ENCODE results near the gene NCBP3. TPM values are rescaled to one million over a fixed set of nuclear protein-coding genes. Genes with fewer than 3 reads are reported as not detected.

Gene NCBP3
- total RNA-seq, 4 donors from 2014 or later: 9.5 to 15.2 (median 14.5) TPM

DNA sequence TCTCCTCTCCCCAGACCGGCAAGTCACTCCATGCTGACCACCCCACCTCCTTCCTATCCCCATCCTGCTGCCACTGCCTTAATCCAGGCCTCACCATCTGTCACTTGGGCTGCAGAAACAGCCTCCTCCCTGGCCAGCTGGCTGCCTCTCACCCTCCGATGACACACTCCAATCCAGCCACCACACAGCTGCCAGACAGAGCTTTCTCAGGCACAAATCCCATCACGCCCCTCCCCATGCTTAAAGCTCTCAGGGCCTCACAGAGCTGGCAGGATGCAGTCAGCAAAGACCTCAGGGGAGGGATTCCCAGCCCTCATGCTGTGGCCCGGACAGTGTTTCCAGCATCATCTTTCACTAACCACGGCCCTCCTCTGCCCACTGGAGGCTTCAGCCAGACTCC, 33.1 kb upstream of the NCBP3 start:
- TF ChIP-seq POLR2A (IDR thresholded peaks at IDR 0.05): no peak
- DNase-seq (peak in 1 of 2 donors; percentile 25), ATAC-seq (peak; percentile 63 to 64)
- Histone ChIP-seq H3K4me1 (peaks cover 11 to 18% of the 10 kb centered on the region in 2 donors), H3K9me3 (no peaks in the 10 kb centered on the region), H3K4me3 (no peak overlapping the region), H3K27me3 (no peaks in the 10 kb centered on the region), H3K27ac (peak overlapping the region in 3 of 4 donors; percentile 33 to 55 (median 40)), H3K36me3 (no peaks in the 10 kb centered on the region)
- in situ Hi-C loops (cut with MboI; ENCODE audit: low sequenced_read_pairs in 4 of 4): no loop called here
- intact Hi-C loops (cut with DNase I; ENCODE audit: low total_unique reads): no loop called here

- intact Hi-C loops (cut with DNase I; ENCODE audit: low total_unique reads) (no loop called here), in situ Hi-C loops (cut with MboI; ENCODE audit: low sequenced_read_pairs in 4 of 4) (no loop called here)
- H3K36me3 ChIP-seq: no peaks in the 10 kb centered on the region
- H3K4me3 ChIP-seq: no peak overlapping the region
- peak in 1 of 2 donors; percentile 61 for ATAC-seq
- peak overlapping the region in 1 of 4 donors; percentile 52 for H3K27ac ChIP-seq
- H3K9me3 ChIP-seq: no peaks in the 10 kb centered on the region
- no peak for DNase-seq
- peaks cover 11 to 18% of the 10 kb centered on the region in 2 donors for H3K4me1 ChIP-seq
- H3K27me3 ChIP-seq: no peaks in the 10 kb centered on the region
- no peak for TF ChIP-seq CTCF (IDR thresholded peaks at IDR 0.05 in 4 of 5, conservative IDR thresholded peaks at IDR 0.05 in 1 of 5)
Measured at GRCh38 chr17:3877220-3877619, 31.2 kb upstream of the NCBP3 start.

DNA sequence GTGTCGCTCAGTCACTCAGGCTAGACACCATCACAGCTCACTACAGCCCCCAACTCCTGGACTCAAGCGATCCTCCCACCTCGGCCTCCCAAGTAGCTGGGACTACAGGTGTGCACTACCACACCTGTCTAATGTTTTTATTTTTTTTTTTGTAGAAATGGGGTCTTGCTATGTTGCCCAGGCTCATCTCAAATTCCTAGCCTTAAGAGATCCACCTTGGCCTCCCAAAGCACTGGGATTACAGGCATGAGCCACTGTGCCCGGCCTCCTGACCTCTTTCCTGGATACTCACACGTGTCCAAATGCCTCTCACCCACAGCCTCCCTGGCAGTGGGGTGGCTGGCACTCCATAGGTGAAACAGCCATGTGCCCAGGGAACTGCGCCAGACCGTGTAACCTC, 29.3 kb upstream of the NCBP3 start:
- H3K4me1 ChIP-seq: peaks cover 11 to 18% of the 10 kb centered on the region in 2 donors
- no peak for DNase-seq
- intact Hi-C loops (cut with DNase I; ENCODE audit: low total_unique reads) (no loop called here), in situ Hi-C loops (cut with MboI; ENCODE audit: low sequenced_read_pairs in 4 of 4) (no loop called here)
- H3K9me3 ChIP-seq: no peaks in the 10 kb centered on the region
- no peak overlapping the region for H3K4me3 ChIP-seq
- no peak overlapping the region for H3K27ac ChIP-seq
- ATAC-seq: no peak
- H3K27me3 ChIP-seq: no peaks in the 10 kb centered on the region
- TF ChIP-seq CTCF (IDR thresholded peaks at IDR 0.05 in 4 of 5, conservative IDR thresholded peaks at IDR 0.05 in 1 of 5): no peak
- no peaks in the 10 kb centered on the region for H3K36me3 ChIP-seq

- intact Hi-C loops (cut with DNase I; ENCODE audit: low total_unique reads): no loop called here
- H3K4me1 ChIP-seq: peaks cover 10 to 11% of the 10 kb centered on the region in 2 donors
- H3K27me3 ChIP-seq: no peaks in the 10 kb centered on the region
- H3K9me3 ChIP-seq: no peaks in the 10 kb centered on the region
- ATAC-seq (no peak), DNase-seq (no peak)
- H3K27ac ChIP-seq: no peak overlapping the region
- H3K36me3 ChIP-seq: no peaks in the 10 kb centered on the region
- H3K4me3 ChIP-seq: no peak overlapping the region
- in situ Hi-C loops (cut with MboI; ENCODE audit: low sequenced_read_pairs in 4 of 4): no loop called here
- TF ChIP-seq POLR2A (IDR thresholded peaks at IDR 0.05): no peak
- no peak for TF ChIP-seq CTCF (IDR thresholded peaks at IDR 0.05 in 4 of 5, conservative IDR thresholded peaks at IDR 0.05 in 1 of 5)
Measured at GRCh38 chr17:3873862-3874261, 27.8 kb upstream of the NCBP3 start.

GRCh38 chr17:3870871-3871306, 24.8 kb upstream of the NCBP3 start:
- TF ChIP-seq POLR2A (IDR thresholded peaks at IDR 0.05) (no peak), CTCF (IDR thresholded peaks at IDR 0.05 in 4 of 5, conservative IDR thresholded peaks at IDR 0.05 in 1 of 5) (no peak)
- Histone ChIP-seq H3K27me3 (no peaks in the 10 kb centered on the region), H3K4me1 (no peaks in the 10 kb centered on the region), H3K9me3 (no peaks in the 10 kb centered on the region), H3K27ac (no peak overlapping the region), H3K4me3 (no peak overlapping the region), H3K36me3 (no peaks in the 10 kb centered on the region)
- in situ Hi-C loops (cut with MboI; ENCODE audit: low sequenced_read_pairs in 4 of 4): no loop called here
- ATAC-seq: no peak
- no peak for DNase-seq
- intact Hi-C loops (cut with DNase I; ENCODE audit: low total_unique reads): no loop called here

All from gastrocnemius medialis (tissue), 4 donors.